ENCODE measurements around the gene TMEM8B.

TMEM8B gene

DNA sequence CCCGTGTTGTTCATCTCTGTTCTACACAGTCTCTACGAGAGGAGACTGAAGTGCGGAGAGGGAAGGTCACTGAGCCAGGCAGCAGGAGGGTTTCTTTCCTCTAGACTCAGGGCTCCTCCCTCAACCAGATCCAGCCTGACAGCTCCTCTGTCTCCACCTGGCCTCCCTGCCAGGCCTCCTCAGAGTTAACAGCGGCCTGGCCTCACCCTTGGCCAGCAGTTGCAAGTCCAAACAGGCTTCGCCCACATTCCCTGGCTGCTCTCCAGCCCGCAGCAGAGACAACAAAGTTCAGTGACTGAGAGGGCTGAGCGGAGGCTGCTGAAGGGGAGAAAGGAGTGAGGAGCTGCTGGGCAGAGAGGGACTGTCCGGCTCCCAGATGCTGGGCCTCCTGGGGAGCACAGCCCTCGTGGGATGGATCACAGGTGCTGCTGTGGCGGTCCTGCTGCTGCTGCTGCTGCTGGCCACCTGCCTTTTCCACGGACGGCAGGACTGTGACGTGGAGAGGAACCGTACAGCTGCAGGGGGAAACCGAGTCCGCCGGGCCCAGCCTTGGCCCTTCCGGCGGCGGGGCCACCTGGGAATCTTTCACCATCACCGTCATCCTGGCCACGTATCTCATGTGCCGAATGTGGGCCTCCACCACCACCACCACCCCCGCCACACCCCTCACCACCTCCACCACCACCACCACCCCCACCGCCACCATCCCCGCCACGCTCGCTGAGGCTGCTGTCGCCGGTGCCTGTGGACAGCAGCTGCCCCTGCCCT, 77.1 kb downstream of the TMEM8B start, which contains the start of gene HRCT1:
HRCT1 (plus strand) TSS at position 291 of the 768 bp plus-strand sequence; CDS start at position 377, 86 bp downstream.
- no peak for DNase-seq (ENCODE audit: low spot score)
- TF ChIP-seq, protein P1, sequence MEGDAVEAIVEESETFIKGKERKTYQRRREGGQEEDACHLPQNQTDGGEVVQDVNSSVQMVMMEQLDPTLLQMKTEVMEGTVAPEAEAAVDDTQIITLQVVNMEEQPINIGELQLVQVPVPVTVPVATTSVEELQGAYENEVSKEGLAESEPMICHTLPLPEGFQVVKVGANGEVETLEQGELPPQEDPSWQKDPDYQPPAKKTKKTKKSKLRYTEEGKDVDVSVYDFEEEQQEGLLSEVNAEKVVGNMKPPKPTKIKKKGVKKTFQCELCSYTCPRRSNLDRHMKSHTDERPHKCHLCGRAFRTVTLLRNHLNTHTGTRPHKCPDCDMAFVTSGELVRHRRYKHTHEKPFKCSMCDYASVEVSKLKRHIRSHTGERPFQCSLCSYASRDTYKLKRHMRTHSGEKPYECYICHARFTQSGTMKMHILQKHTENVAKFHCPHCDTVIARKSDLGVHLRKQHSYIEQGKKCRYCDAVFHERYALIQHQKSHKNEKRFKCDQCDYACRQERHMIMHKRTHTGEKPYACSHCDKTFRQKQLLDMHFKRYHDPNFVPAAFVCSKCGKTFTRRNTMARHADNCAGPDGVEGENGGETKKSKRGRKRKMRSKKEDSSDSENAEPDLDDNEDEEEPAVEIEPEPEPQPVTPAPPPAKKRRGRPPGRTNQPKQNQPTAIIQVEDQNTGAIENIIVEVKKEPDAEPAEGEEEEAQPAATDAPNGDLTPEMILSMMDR (IDR thresholded peaks at IDR 0.05; ENCODE audit: extremely low read depth, missing control alignments): no peak

DNA sequence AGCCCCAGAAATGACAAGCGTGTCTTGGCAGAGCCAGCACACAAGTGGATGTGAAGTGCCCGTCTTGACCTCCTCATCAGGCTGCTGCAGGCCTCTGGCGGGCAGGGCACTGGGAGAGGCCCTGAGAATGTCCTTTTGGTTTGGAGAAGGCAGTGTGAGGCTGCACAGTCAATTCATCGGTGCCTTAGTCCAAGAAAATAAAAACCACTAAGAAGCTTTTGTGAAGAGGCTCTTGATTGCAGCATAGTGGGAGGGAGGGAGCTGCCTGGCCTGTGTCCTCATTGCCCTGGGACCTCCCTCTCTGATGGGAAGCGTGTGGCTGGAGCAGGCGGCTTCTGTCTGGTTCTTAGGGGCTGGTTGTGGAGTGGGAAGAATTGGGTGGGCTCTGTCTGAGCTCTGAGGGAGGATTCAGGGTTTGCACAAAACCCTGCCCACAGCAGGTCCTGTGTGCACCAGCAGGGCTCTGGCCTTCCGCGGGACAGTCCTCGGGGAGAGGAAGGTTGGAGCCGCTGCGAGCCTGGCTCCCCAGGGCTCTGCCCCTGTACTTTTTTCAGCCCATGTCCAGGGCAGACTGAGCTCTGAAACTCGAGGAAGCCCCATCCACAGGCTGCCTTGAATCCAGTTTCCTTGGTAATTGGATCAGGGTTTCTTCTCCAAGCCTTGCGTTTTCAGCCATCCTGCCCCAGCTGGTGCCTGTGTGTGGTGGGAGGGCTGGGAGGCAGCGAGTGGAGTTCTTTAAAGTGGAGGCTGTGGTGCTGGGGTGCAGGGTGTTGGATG, 78.1 kb downstream of the TMEM8B start:
- TF ChIP-seq, protein P1 (IDR thresholded peaks at IDR 0.05; ENCODE audit: extremely low read depth, missing control alignments): no peak
- no peak for DNase-seq (ENCODE audit: low spot score)

DNA sequence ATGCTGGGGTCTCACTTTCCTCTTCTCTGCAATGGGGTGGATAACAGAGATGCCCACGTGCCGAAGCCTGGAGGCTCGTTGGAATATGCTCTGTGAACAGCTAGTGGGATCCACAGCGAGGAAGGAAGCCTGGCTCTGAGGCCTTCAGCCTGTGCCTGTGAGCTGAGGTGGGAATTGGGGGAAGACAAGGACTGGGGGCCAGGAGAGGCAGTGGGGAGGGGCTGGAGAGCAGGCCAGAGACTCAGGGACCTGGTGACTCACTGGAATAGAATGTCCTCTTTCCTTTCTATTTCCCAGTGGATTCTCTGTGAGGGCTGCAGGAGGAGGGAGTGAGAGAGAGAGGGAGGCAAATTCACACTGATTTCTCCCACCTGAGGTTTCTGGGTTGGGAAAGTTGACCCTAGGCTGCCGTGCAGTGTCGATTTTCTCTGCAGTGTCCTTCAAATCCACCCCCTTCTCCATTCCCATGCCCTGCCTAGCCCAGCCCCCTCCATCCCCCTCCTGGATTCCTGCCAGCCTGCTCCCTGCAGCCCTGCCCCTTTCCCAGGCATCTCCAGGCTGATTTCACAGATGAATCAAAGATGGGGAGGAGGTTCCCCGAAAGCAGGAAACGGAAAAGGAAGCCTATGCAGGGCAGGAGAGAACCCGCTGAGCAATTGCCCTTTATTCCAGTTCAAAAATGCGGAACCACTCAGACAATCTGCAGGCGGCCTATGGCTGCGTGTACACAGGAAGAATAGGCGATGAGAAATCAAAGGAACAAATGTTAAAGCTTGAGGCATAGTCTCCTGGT, 78.9 kb downstream of the TMEM8B start:
- DNase-seq (ENCODE audit: low spot score): peak; percentile 27
- TF ChIP-seq, protein P1 (IDR thresholded peaks at IDR 0.05; ENCODE audit: extremely low read depth, missing control alignments): no peak

- DNase-seq (ENCODE audit: low spot score): peak; percentile 20
- TF ChIP-seq, protein P1 (IDR thresholded peaks at IDR 0.05; ENCODE audit: extremely low read depth, missing control alignments): no peak
Measured at GRCh38 chr9:35908504-35909125, 79.6 kb downstream of the TMEM8B start.

DNA sequence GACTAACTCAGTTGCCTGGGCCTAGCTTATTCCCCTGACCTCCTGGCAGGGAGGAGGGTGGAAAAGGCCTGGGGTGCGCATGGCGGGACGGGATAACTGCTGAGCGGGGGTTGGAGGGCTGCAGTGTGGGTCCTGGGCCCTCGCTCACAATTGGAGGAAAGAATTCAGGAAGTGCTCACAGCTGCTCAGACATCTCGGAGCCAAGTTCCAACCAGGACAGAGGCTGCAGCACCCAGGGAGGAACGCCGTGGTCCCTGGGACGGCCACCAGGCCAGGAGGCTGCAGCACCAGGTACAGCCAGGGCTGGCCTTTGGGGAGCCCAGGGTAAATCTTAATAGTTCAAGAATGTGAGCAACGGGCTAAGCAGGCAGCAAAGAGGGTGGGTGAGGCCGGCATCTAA, 80.2 kb downstream of the TMEM8B start, which contains the start of gene SPAAR:
SPAAR (plus strand) TSS at position 217 of the 400 bp plus-strand sequence. CDS start 974 bp downstream, outside the sequence.
- TF ChIP-seq, protein P1 (IDR thresholded peaks at IDR 0.05; ENCODE audit: extremely low read depth, missing control alignments): no peak
- DNase-seq (ENCODE audit: low spot score): no peak

- TF ChIP-seq, protein P1 (IDR thresholded peaks at IDR 0.05; ENCODE audit: extremely low read depth, missing control alignments): no peak
- no peak for DNase-seq (ENCODE audit: low spot score)
Measured at GRCh38 chr9:35909687-35910612, 80.9 kb downstream of the TMEM8B start.

Measured in GM20000 (cell line).